ENCODE data around the gene AP1B1. TPM values are rescaled to one million over a fixed set of nuclear protein-coding genes. Genes with fewer than 3 reads are reported as not detected.
A peak's percentile ranks its signal among the peaks of the same experiment; 100 is the strongest.
"Not testable (repeated sequence)": the region's sequence is repeated elsewhere in the genome, so short reads cannot be mapped to it uniquely, and the experiment has no call there.

The AP1B1 gene
- polyA plus RNA-seq, 1 donor (not counting 4 experiments of a cell fraction or from before 2014, with no cell fraction given): 55.3 TPM

GRCh38 chr22:29369460-29369859 is 18.9 kb downstream of the AP1B1 start:
- TF ChIP-seq EZH2 (IDR thresholded peaks at IDR 0.05; ENCODE audit: low read length) (no peak), CTCF (optimal IDR thresholded peaks at IDR 0.05 in 1 of 3, IDR thresholded peaks at IDR 0.05 in 1 of 3, conservative IDR thresholded peaks at IDR 0.05 in 1 of 3; ENCODE audit: extremely low read depth in 1 of 3, insufficient read depth in 2 of 3, low read length in 3 of 3) (no peak)
- H3K4me2 ChIP-seq (ENCODE audit: control insufficient read depth, extremely low read depth, insufficient read depth, low read depth, low read length): no peak overlapping the region
- no peak for FAIRE-seq
- H3K79me2 ChIP-seq (ENCODE audit: control insufficient read depth, insufficient read depth, low read length): peaks cover 27% of the 10 kb centered on the region
- no peak for DNase-seq (ENCODE audit: low read depth, low spot score)
- H2AFZ ChIP-seq (ENCODE audit: control insufficient read depth, low read length): no peak overlapping the region
- H3K9me3 ChIP-seq (ENCODE audit: control insufficient read depth, low read depth, low read length): no peaks in the 10 kb centered on the region
- peaks cover 3% of the 10 kb centered on the region for H4K20me1 ChIP-seq (ENCODE audit: control insufficient read depth, extremely low read depth, insufficient read depth, low read length)
- H3K4me3 ChIP-seq (ENCODE audit: control insufficient read depth in 2 of 3, extremely low read depth in 1 of 3, insufficient read depth in 2 of 3, low read depth in 1 of 3, low read length in 3 of 3): no peak overlapping the region
- H3K36me3 ChIP-seq (ENCODE audit: control insufficient read depth in 2 of 2, extremely low read depth in 1 of 2, insufficient read depth in 2 of 2, low read length in 2 of 2): peaks cover 10 to 13% of the 10 kb centered on the region in 2 experiments
- H3K4me1 ChIP-seq (ENCODE audit: control insufficient read depth, extremely low read depth, insufficient read depth, low read length): no peaks in the 10 kb centered on the region
- no peaks in the 10 kb centered on the region for H3K9me1 ChIP-seq (ENCODE audit: control insufficient read depth, extremely low read depth, insufficient read depth, low read length)
- H3K27me3 ChIP-seq (ENCODE audit: control insufficient read depth, extremely low read depth, insufficient read depth, low read length): no peaks in the 10 kb centered on the region
- dilution Hi-C loops (cut with MboI; ENCODE audit: extremely low pct_ligation_motif_present, low sequenced_read_pairs): no loop called here
- H3K9ac ChIP-seq (ENCODE audit: control insufficient read depth, extremely low read depth, insufficient read depth, low read length): no peak overlapping the region
- no peak overlapping the region for H3K27ac ChIP-seq (ENCODE audit: control insufficient read depth, insufficient read depth, low read length)

GRCh38 chr22:29359469-29359868 is 28.9 kb downstream of the AP1B1 start:
- H3K27ac ChIP-seq (ENCODE audit: control insufficient read depth, insufficient read depth, low read length): no peak overlapping the region
- dilution Hi-C loops (cut with MboI; ENCODE audit: extremely low pct_ligation_motif_present, low sequenced_read_pairs): no loop called here
- H3K9ac ChIP-seq (ENCODE audit: control insufficient read depth, extremely low read depth, insufficient read depth, low read length): no peak overlapping the region
- no peak overlapping the region for H3K4me3 ChIP-seq (ENCODE audit: control insufficient read depth in 2 of 3, extremely low read depth in 1 of 3, insufficient read depth in 2 of 3, low read depth in 1 of 3, low read length in 3 of 3)
- no peak for DNase-seq (ENCODE audit: low read depth, low spot score)
- H3K4me2 ChIP-seq (ENCODE audit: control insufficient read depth, extremely low read depth, insufficient read depth, low read depth, low read length): no peak overlapping the region
- no peaks in the 10 kb centered on the region for H3K9me3 ChIP-seq (ENCODE audit: control insufficient read depth, low read depth, low read length)
- H3K79me2 ChIP-seq (ENCODE audit: control insufficient read depth, insufficient read depth, low read length): no peaks in the 10 kb centered on the region
- FAIRE-seq: no peak
- no peak overlapping the region for H2AFZ ChIP-seq (ENCODE audit: control insufficient read depth, low read length)
- peaks cover 2% of the 10 kb centered on the region for H4K20me1 ChIP-seq (ENCODE audit: control insufficient read depth, extremely low read depth, insufficient read depth, low read length)
- H3K4me1 ChIP-seq (ENCODE audit: control insufficient read depth, extremely low read depth, insufficient read depth, low read length): no peaks in the 10 kb centered on the region
- peaks cover 19 to 24% of the 10 kb centered on the region in 2 experiments for H3K36me3 ChIP-seq (ENCODE audit: control insufficient read depth in 2 of 2, extremely low read depth in 1 of 2, insufficient read depth in 2 of 2, low read length in 2 of 2)
- no peaks in the 10 kb centered on the region for H3K27me3 ChIP-seq (ENCODE audit: control insufficient read depth, extremely low read depth, insufficient read depth, low read length)
- H3K9me1 ChIP-seq (ENCODE audit: control insufficient read depth, extremely low read depth, insufficient read depth, low read length): no peaks in the 10 kb centered on the region
- TF ChIP-seq EZH2 (IDR thresholded peaks at IDR 0.05; ENCODE audit: low read length): no peak
- peak; percentile 42 to 66 (median 49) for TF ChIP-seq CTCF (optimal IDR thresholded peaks at IDR 0.05 in 1 of 3, IDR thresholded peaks at IDR 0.05 in 1 of 3, conservative IDR thresholded peaks at IDR 0.05 in 1 of 3; ENCODE audit: extremely low read depth in 1 of 3, insufficient read depth in 2 of 3, low read length in 3 of 3)

GRCh38 chr22:29357193-29357890 is 31.0 kb downstream of the AP1B1 start:
- H3K4me2 ChIP-seq (ENCODE audit: control insufficient read depth, extremely low read depth, insufficient read depth, low read depth, low read length); H3K27ac ChIP-seq (ENCODE audit: control insufficient read depth, insufficient read depth, low read length); H3K79me2 ChIP-seq (ENCODE audit: control insufficient read depth, insufficient read depth, low read length); H3K4me3 ChIP-seq (ENCODE audit: control insufficient read depth in 2 of 3, extremely low read depth in 1 of 3, insufficient read depth in 2 of 3, low read depth in 1 of 3, low read length in 3 of 3); dilution Hi-C loops (cut with MboI; ENCODE audit: extremely low pct_ligation_motif_present, low sequenced_read_pairs); H3K9me3 ChIP-seq (ENCODE audit: control insufficient read depth, low read depth, low read length); H4K20me1 ChIP-seq (ENCODE audit: control insufficient read depth, extremely low read depth, insufficient read depth, low read length); H3K9ac ChIP-seq (ENCODE audit: control insufficient read depth, extremely low read depth, insufficient read depth, low read length); H3K27me3 ChIP-seq (ENCODE audit: control insufficient read depth, extremely low read depth, insufficient read depth, low read length); H3K4me1 ChIP-seq (ENCODE audit: control insufficient read depth, extremely low read depth, insufficient read depth, low read length); DNase-seq (ENCODE audit: low read depth, low spot score); FAIRE-seq; H2AFZ ChIP-seq (ENCODE audit: control insufficient read depth, low read length); H3K9me1 ChIP-seq (ENCODE audit: control insufficient read depth, extremely low read depth, insufficient read depth, low read length): not testable (repeated sequence)
- H3K36me3 ChIP-seq (ENCODE audit: control insufficient read depth in 2 of 2, extremely low read depth in 1 of 2, insufficient read depth in 2 of 2, low read length in 2 of 2): peaks cover 35 to 36% of the 10 kb centered on the region in 2 experiments

All from keratinocyte (primary cell).